Spinal cord (tissue), 10 donors: ENCODE measurements around the gene SCP2D1. TPM values are rescaled to one million over a fixed set of nuclear protein-coding genes. Genes with fewer than 3 reads are reported as not detected.
A peak's percentile ranks its signal among the peaks of the same experiment; 100 is the strongest.

Experiments
- DNase-seq, 6 donors: peaks; one replicate each; pipeline versions ENCODE4 v3.0.0 to v3.0.0-alpha.2; 2013 to 2015; ENCODE audit warnings: low spot score in 6 of 6, low read depth in 4 of 6
- H3K27ac ChIP-seq: one replicate; pipeline ENCODE4 v1.5.1; 2013; ENCODE audit warnings: low read depth, low read length, control low read depth
- H3K27me3 ChIP-seq: one replicate; pipeline ENCODE4 v1.6.1; 2013; ENCODE audit warnings: low read length; ENCODE audit not compliant: control insufficient read depth, insufficient read depth
- H3K36me3 ChIP-seq: one replicate; pipeline ENCODE4 v1.6.1; 2013; ENCODE audit warnings: low read length; ENCODE audit not compliant: control insufficient read depth, insufficient read depth
- H3K4me1 ChIP-seq: one replicate; pipeline ENCODE4 v1.6.1; 2013; ENCODE audit warnings: low read length; ENCODE audit not compliant: control insufficient read depth, insufficient read depth
- H3K4me3 ChIP-seq: one replicate; pipeline ENCODE4 v1.5.1; 2013; ENCODE audit warnings: low read depth, low read length, control low read depth
- H3K9me3 ChIP-seq: one replicate; pipeline ENCODE4 v1.6.1; 2013; ENCODE audit warnings: low read length; ENCODE audit not compliant: control insufficient read depth, insufficient read depth
- WGBS: methylation state at CpG from one replicate; pipeline ENCODE4 v1.1.5; 2013; ENCODE audit warnings: missing lambda C conversion rate; ENCODE audit not compliant: insufficient coverage; 5-methylcytosine and 5-hydroxymethylcytosine counted together
- polyA plus RNA-seq, 2 donors: library from polyadenylated mRNA; unstranded; fragments of 120-200 nt; gene quantifications; one replicate each; pipeline ENCODE4 v1.2.1, GENCODE V29; 2013; ENCODE audit not compliant: insufficient read length in 2 of 2
- total RNA-seq, 2 donors: library from RNA; depleted of rRNA in 1 of 2; stranded (reverse); fragments of 120-200 nt in 1 of 2; fragments of >200 nt in 1 of 2; gene quantifications; one replicate each; pipeline versions ENCODE4 v1.2.3 to v1.2.4, GENCODE V29; 2013 to 2014
- donor health status: healthy.

SCP2D1 gene
- total and polyA plus RNA-seq, 4 donors: not detected

- no peaks in the 10 kb centered on the region for H3K9me3 ChIP-seq
- no peaks in the 10 kb centered on the region for H3K36me3 ChIP-seq
- no peak for DNase-seq
- H3K27ac ChIP-seq: no peak overlapping the region
- no peaks in the 10 kb centered on the region for H3K4me1 ChIP-seq
- WGBS: 73% methylated on average over 2 of the region's 3 CpGs
- H3K27me3 ChIP-seq: no peaks in the 10 kb centered on the region
- H3K4me3 ChIP-seq: no peak overlapping the region
Observed at GRCh38 chr20:18808712-18809111, 4.9 kb upstream of the SCP2D1 start.

DNA sequence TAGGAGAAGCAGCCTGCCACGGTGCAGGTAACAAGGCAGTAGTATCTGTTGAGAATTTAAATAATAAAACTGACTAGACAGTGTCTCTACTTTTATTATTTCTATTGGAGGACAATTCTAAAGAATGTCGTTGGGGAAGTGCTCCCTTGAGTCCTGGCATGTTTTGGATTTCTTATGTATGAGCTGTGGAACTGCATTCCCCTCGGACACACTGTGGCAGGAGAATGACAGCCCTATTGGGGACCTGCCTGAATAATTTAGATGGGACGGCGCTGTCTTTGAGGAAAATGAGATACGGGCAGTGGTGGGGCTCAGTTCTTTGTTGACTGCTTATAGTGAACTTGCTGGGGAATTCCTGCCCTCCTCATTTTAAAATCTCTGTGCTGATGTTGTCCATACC is 2.4 kb upstream of the SCP2D1 start:
- Histone ChIP-seq H3K4me3 (no peak overlapping the region), H3K36me3 (no peaks in the 10 kb centered on the region), H3K4me1 (no peaks in the 10 kb centered on the region), H3K27ac (no peak overlapping the region), H3K27me3 (no peaks in the 10 kb centered on the region), H3K9me3 (no peaks in the 10 kb centered on the region)
- WGBS: 79% methylated on average over 5 of the region's 6 CpGs
- no peak for DNase-seq

GRCh38 chr20:18811904-18812303 is 1.7 kb upstream of the SCP2D1 start:
- WGBS: 100% methylated on average over 1 of the region's 3 CpGs
- Histone ChIP-seq H3K27ac (no peak overlapping the region), H3K36me3 (no peaks in the 10 kb centered on the region), H3K4me3 (no peak overlapping the region), H3K9me3 (no peaks in the 10 kb centered on the region), H3K27me3 (no peaks in the 10 kb centered on the region), H3K4me1 (no peaks in the 10 kb centered on the region)
- no peak for DNase-seq

- Histone ChIP-seq H3K9me3 (peaks cover 2% of the 10 kb centered on the region), H3K4me3 (no peak overlapping the region), H3K4me1 (no peaks in the 10 kb centered on the region), H3K27ac (no peak overlapping the region), H3K36me3 (no peaks in the 10 kb centered on the region), H3K27me3 (no peaks in the 10 kb centered on the region)
- DNase-seq: no peak
- WGBS: 100% methylated on average over 1 of the region's 6 CpGs
Observed at GRCh38 chr20:18815194-18815942, 1.8 kb downstream of the SCP2D1 start.

- no peaks in the 10 kb centered on the region for H3K4me1 ChIP-seq
- H3K9me3 ChIP-seq: peaks cover 2% of the 10 kb centered on the region
- H3K27ac ChIP-seq: no peak overlapping the region
- 82% methylated on average over 2 of the region's 2 CpGs for WGBS
- DNase-seq: peak in 2 of 6 donors; percentile 33 to 62
- H3K4me3 ChIP-seq: no peak overlapping the region
- H3K36me3 ChIP-seq: no peaks in the 10 kb centered on the region
- no peaks in the 10 kb centered on the region for H3K27me3 ChIP-seq
Observed at GRCh38 chr20:18822832-18823231, 9.2 kb downstream of the SCP2D1 start.

DNA sequence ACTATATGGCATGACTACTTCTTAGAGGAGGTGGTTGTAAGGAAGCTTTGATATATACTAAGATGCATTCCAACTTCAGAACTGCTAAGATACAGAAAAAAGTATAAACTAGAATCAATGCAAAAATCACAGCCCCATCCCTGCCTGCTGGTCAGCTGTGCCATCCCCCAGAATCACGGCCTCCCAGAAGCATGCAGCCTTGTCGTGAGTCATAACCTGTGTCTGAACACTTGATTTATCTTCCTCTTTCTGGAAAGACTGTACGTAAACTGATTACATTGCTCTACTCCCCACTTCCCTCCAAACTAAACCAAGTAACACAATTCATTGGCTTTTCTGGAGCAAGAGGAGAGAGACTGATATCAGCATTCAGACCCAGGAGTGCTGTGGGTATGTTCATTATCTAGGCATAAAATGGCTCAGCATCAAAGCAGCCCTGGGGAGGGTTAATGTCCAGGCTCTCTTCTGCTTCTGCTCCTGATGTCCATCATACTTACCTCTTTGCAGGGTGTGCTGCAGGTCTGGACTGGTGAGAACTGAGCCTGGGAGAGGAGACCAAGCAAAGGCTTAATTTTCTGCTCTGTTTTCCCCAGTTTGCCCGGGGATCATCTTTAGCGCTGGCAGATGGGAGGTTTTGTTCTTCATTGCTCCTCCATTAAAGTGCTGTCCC is 18.4 kb downstream of the SCP2D1 start:
- Histone ChIP-seq H3K4me3 (no peak overlapping the region), H3K4me1 (no peaks in the 10 kb centered on the region), H3K27me3 (no peaks in the 10 kb centered on the region), H3K27ac (no peak overlapping the region), H3K9me3 (no peaks in the 10 kb centered on the region), H3K36me3 (no peaks in the 10 kb centered on the region)
- DNase-seq: peak in 1 of 6 donors; percentile 6
- 66% methylated on average over 2 of the region's 5 CpGs for WGBS

GRCh38 chr20:18832546-18833200 is 19.1 kb downstream of the SCP2D1 start:
- WGBS: 5% methylated on average over 2 of the region's 4 CpGs
- no peaks in the 10 kb centered on the region for H3K27me3 ChIP-seq
- no peaks in the 10 kb centered on the region for H3K36me3 ChIP-seq
- no peaks in the 10 kb centered on the region for H3K9me3 ChIP-seq
- no peak overlapping the region for H3K4me3 ChIP-seq
- no peaks in the 10 kb centered on the region for H3K4me1 ChIP-seq
- peak in 2 of 6 donors; percentile 7 to 12 for DNase-seq
- no peak overlapping the region for H3K27ac ChIP-seq

- no peaks in the 10 kb centered on the region for H3K27me3 ChIP-seq
- H3K9me3 ChIP-seq: no peaks in the 10 kb centered on the region
- DNase-seq: no peak
- no peaks in the 10 kb centered on the region for H3K36me3 ChIP-seq
- H3K4me1 ChIP-seq: no peaks in the 10 kb centered on the region
- H3K4me3 ChIP-seq: no peak overlapping the region
- H3K27ac ChIP-seq: no peak overlapping the region
- no CpG with 5 or more reads among the region's 3 CpGs for WGBS
Observed at GRCh38 chr20:18835466-18836256, 22.1 kb downstream of the SCP2D1 start.

DNA sequence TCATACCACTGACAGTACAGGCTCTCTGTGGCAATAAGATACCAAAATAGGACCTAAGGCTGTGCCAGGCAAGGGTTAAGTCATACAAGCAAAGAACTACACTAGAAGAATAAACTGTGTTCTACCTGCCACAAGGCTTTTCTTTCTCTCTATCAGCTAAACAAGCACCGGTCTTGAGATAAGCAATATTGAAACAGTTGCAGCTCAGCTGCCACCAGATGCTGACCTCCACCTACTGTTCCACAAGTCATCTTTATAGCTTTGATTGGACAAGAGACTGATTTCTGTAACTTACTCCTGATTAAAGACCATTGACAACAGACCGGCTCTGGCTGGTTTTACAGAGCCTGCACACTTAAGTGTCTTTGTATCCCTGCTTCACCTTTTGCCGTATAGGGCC is 24.1 kb downstream of the SCP2D1 start:
- Histone ChIP-seq H3K27ac (no peak overlapping the region), H3K27me3 (no peaks in the 10 kb centered on the region), H3K36me3 (no peaks in the 10 kb centered on the region), H3K9me3 (no peaks in the 10 kb centered on the region), H3K4me1 (no peaks in the 10 kb centered on the region), H3K4me3 (no peak overlapping the region)
- 71% methylated on average over 1 of the region's 3 CpGs for WGBS
- DNase-seq: peak in 1 of 6 donors; percentile 6
